ENCODE measurements around the gene PCK2. TPM values are rescaled to one million over a fixed set of nuclear protein-coding genes. Genes with fewer than 3 reads are reported as not detected.

Gene PCK2
- total and polyA plus RNA-seq, 2 of the 8 experiments (the other 6 are each of a cell fraction or from before 2014, with no cell fraction given) = 81.9 to 115 TPM

GRCh38 chr14:24110523-24110922 lies 16.4 kb downstream of the PCK2 start (continued):
- TF ChIP-seq RFX5 (IDR thresholded peaks at IDR 0.05; ENCODE audit: borderline replicate concordance, low read depth, low read length) (no peak), KDM5A (IDR thresholded peaks at IDR 0.05; ENCODE audit: low read length) (no peak), MAX (IDR thresholded peaks at IDR 0.05) (no peak), EP300 (IDR thresholded peaks at IDR 0.05; ENCODE audit: borderline replicate concordance in 1 of 2, low read depth in 2 of 2, low read length in 2 of 2) (no peak), RAD21 (IDR thresholded peaks at IDR 0.05 in 1 of 2, conservative IDR thresholded peaks at IDR 0.05 in 1 of 2; ENCODE audit: low read depth in 2 of 2, low read length in 2 of 2) (no peak)

All from H1 (cell line).